NOMO-1 (cell line): ENCODE measurements around the gene FAM219B.
"Not testable (repeated sequence)": the region's sequence is repeated elsewhere in the genome, so short reads cannot be mapped to it uniquely, and the experiment has no call there.

Experiments used
- DNase-seq, 2 experiments: peaks; one replicate each; lab custom pipeline; 2025; ENCODE audit not compliant: unreplicated experiment in 2 of 2; lab: John Stamatoyannopoulos, UW

The FAM219B gene

GRCh38 chr15:74906450-74907162 lies at the start of gene FAM219B:
Gene FAM219B (minus strand): TSS chr15:74906851. CDS start chr15:74906800, 51 bp downstream.
- DNase-seq: peak; percentile 88 to 90

DNA sequence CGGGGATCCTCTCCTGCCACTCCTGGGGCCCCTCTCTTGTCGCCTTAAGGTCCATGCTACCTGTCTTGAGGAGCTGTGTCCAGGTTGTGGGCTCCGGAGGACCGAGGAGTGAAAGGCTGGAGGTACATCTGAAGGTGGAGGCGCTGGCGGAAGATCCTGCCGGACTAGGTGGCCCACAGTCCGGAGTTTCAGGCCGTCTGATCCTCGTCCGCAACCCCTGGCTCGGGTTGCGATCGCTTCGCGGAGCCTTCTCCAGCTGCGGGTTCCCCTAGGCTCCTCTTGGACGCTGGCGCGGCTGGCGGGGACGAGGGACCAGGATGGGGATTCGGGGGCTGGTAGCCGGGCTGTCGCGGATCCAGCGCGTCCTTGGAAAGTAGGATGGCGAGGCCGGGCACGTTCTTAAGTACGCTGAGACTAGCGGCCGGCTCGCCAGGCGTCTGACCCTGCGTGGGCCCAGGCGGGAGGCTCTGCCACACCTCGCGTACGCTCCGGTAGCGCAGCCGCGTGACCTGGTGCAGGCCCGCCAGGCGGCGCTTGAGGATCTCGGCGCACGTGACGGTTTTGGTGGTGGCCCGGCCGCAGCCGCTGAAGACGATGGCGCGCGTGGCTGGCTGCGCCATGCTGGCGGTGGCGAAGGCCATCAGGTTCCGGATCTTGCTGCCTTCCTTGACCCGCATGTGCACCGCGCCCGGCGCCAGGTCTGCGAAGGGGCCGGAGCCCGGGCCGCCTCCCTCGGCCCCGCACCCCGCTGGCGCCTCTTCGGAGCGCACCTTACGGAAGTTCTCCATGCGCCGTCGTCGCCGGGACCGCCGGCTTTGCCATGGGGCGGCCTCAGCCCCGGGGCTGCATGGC lies 49.4 kb upstream of the FAM219B start:
- DNase-seq: peak; percentile 48 to 50

GRCh38 chr15:74955017-74955416 lies 48.4 kb upstream of the FAM219B start:
- no peak for DNase-seq

DNA sequence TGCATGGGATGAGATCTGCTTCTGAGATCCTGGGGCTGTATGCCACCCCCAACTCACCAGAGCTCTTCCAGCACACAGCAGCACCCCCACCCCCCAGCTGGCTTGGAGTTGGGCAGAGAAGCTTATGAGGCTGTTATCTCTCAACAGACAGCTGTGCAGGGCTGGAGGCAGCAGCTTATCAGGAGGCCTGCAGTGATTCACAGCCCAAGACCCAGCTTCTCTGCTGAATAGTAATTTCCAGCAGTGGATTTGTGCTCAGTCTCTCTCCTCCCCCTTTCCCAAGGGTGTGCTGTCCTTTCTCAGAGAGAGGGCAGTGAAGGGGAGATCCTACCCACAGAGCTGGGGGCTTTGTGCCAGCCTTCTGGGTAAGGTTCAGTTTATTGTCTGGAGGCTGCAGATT lies 47.9 kb upstream of the FAM219B start:
- DNase-seq: no peak

DNA sequence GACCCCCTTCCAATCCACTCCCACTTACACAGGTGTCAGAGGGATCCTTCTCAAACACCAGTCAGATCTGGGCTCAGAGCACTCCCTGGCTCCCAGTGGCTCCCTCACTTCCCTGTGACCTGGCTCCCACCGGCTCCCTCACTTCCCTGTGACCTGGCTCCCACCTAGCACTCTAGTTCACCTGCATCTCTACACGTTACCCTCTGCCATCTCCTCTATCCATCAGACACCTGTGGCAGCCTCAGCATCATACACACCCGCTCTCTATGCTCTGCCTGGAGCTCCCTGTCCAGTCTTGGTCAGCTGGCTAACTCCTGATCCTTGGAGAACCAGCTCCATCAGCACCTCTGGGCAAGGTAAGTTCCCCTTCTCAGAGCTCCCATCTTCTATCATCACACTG lies 44.4 kb upstream of the FAM219B start:
- no peak for DNase-seq

DNA sequence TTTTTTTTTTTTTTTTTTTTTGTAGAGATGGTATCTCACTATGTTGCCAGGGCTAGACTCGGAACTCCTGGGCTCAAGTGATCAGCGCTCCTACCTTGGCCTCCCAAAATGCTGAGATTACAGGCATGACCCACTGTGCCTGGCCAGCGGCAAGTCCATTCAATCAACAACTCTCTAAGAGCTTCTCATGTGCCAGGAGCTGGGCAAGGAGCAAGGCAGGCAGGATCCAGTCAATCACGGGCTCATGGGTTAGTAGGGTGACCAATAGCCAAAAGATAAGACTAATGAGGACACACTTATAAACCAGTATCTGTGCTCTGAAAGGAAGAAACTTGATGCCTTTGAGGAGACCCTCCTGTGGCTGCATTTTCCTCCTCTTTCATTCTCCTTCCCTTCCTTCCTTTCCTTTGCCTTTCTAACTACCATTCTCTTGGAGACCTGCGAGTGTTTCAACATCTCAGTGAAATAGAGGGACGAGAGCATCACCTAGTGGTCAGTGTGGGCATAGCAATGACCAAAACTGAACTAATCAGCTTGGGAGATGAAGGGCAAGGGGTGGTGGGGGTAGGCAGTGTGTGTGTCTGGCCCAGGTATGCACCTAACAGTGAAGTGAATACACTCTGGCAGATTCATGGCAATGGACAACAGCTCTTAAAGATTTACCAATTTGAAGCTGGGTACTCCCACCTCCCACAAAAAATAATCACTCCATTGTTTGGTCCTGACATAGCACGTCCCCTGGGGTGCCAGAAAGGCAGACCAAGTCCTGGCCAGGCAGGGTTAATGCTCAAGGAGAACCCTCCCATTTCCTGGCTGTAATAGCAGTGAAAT lies 43.6 kb upstream of the FAM219B start:
- peak; percentile 26 to 60 for DNase-seq

DNA sequence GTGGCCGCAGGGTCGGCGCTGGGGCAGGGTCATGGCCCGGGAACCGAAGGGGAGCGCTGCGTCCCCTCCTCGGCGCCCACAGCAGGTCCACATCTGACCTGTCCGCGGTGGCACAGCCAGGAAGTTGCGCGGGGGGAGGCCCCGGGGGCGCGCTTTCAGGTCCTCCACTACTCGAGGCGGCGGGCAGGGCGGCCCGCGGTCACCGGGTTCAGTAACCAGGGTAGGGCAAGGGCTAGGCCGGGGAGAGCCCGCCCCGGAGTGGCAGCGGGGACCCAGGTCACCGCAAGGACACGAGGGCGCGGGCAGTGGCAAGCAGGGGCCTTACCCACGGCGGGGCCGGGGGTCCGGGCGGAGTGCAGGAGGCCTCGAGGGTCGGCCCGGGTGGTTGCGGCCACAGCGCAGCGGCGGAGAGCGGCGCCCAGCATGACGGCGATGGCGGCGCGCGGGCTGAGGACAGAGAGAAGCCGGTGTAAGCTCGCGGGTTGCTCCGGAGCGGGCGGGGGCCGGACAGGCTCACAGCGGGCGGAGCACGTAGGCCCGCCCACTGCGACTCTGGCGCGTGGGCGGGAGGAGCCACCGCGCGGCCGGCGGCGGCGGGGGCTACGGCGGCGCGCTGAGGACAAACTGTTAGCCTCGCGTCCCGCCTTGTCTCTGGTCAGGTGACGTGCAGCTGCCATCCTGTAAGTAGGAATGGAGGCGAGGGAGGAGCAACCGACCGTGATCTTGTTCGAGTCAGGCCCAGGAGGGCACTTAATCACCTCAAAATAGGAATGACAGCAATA lies 31.1 kb upstream of the FAM219B start, which contains the start of gene COX5A:
Gene COX5A, minus strand, starts transcription at position 484 of the 782 bp plus-strand sequence. Its CDS starts 59 bp downstream, at position 425.
- DNase-seq: peak; percentile 95

DNA sequence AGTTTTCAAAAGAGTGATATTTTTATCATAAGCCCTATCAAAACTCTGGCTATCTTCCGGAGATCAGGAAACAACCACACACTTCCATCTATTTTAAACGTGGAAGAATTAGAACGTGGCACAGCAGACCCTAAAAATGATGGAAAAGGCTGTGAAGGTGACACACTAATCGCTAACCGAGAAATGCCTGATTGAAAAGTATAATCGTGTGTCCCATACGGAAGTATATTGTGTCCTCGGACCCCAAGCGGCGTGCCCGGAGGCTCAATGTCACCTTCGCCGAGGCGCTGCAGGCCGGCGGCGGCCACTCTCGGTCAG lies 30.6 kb upstream of the FAM219B start:
- DNase-seq: peak; percentile 45 to 46

DNA sequence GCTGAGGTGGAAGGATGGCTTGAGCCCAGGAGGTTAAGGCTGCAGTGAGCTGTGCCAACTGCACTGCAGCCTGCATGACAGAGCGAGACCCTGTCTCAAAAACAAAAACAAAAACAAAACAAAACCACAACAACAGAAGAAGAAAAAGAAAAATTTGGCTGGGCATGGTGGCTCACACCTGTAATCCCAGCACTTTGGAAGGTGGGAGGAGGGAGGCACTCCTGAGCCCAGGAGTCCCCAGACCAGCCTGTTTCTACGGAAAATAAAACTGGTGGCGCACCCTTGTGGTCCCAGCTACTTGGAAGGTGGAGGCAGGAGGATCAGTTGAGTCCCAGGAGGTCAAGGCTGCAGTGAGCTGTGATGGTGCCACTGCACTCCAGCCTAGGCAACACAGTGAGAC lies 28.5 kb upstream of the FAM219B start:
- not testable (repeated sequence) for DNase-seq

DNA sequence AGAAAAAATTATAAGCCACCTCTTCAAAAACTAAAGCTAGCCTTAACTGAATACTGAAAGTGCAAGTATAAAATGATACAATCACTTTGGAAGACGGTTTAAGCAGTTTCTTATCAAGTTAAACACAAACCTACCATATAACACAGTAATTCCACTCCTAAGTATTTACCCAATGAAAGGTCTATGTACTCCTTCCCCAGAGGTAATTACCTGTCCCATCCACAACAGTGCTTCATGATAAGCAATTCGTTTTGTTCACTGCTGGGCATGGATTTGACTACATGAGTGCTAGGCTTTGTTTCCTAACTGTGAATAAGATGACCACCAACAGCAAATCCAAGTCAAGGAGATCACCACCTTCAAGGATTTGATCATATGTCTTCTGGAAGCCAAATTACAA lies 26.9 kb upstream of the FAM219B start:
- no peak for DNase-seq

- DNase-seq: no peak
These were observed 22.1 kb upstream of the FAM219B start for GRCh38 chr15:74928771-74929198.

DNA sequence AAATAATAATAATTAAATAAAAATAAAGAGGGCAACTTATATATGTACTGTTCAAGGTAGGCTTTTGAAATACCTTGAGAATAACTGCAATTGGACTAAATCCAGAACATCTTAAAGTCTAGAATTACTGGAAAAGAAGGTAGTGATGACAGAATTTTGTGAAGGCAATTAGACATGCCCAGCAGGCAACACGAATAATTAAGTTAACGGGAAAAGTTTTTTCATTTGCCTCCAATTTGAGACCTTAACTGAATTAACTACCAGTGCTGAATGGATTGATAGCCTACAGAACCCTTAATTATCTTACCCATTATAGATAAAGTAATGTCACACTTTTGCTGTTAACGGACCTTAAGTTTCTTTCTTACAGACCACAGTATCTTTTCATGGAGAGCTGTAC lies 17.9 kb upstream of the FAM219B start:
- no peak for DNase-seq

DNA sequence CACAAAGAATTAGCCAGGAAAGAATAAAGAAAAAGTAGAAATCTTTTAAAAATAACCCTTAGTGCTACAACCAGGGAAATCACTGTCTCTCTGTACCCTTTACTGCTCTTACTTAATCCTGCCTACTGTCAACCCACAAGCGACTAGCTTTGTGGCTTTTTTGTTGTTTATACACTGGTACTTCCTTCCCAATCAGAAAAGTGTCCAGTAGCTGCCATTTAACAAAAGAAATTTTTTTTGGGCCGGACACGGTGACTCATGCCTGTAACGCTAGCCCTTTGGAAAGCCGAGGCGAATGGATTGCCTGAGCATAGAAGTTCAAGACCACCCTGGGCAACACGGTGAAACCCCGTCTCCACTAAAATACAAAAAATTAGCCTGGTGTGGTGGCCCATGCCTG lies 13.8 kb upstream of the FAM219B start:
- no peak for DNase-seq

- DNase-seq: no peak
These were observed 11.0 kb upstream of the FAM219B start for GRCh38 chr15:74917676-74918075.

GRCh38 chr15:74913799-74914198 lies 7.1 kb upstream of the FAM219B start:
- DNase-seq: not testable (repeated sequence)

DNA sequence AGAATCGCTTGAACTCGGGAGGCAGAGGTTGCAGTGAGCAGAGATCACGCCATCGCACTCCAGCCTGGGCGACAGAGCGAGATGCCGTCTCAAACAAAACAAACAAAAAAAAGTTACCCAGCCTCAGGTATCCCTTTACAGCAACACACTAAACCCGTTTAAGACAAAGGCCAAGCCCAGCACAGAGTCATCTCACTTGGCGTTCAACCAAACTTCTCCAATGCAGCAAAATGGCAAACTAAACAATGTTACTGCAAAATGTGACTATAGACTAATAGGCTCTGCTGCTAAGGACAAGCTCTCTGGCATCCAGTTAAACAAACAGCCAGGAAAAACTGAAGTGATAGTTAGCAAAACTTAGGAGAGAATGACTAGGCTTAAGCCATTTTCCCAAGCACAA lies 6.4 kb upstream of the FAM219B start:
- DNase-seq: no peak

DNA sequence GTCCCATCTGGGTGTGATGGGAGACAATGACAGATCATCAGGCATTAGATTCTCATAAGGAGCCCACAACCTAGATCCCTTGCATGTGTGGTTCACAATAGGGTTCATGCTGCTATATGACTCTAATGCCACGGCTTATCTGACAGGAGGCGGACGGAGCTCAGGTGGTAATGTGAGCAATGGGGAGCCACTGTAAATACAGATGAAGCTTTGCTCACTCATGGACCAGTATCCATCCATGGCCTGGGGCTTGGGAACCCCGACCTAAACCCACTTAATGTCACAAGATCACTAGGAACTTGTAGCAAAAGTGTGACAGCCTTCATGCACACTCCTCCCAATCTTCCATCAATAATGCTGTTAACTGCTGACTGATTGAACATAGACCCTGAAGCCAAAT lies 2.0 kb upstream of the FAM219B start:
- no peak for DNase-seq

GRCh38 chr15:74907163-74907870 lies 666 bp upstream of the FAM219B start:
- no peak for DNase-seq

GRCh38 chr15:74906067-74906449 lies 593 bp downstream of the FAM219B start:
- DNase-seq: peak in 1 of 2 experiments; percentile 16
